H1 (cell line): ENCODE results near the gene RGMB. TPM values are rescaled to one million over a fixed set of nuclear protein-coding genes. Genes with fewer than 3 reads are reported as not detected.

Experiments
- CBX5 ChIP-seq: fragments of 300-800, 300-1000 bp; sonication (generic); IDR thresholded peaks from 2 replicates; pipeline ENCODE4 v1.7.1; 2016; ENCODE audit warnings: antibody characterized with exemption, low read length, low read depth
- SIX5 ChIP-seq: IDR thresholded peaks from 2 replicates; pipeline ENCODE4 v1.6.1; 2011; ENCODE audit warnings: mild to moderate bottlenecking, low read depth, low read length
- polyA plus RNA-seq, 7 experiments: library from polyadenylated mRNA; depleted of rRNA in 3 of 7; stranded (reverse) in 5 of 7; unstranded in 2 of 7; fragments of >200 nt in 5 of 7; fragments of 200-250 nt in 2 of 7; gene quantifications; 1 replicate in 5 of 7; 2 replicates in 1 of 7; 4 replicates in 1 of 7; pipeline versions ENCODE4 v1.2.1 to v1.2.3, GENCODE V29; 2011 to 2013; ENCODE audit warnings: missing spikeins in 2 of 7, mixed read lengths in 2 of 7
- total RNA-seq: library from RNA; stranded (reverse); fragmentation: NEBNext Ultra II Directional; extraction: Animal tissue kit (Norgen Biotek cat#: 25700); gene quantifications from 2 replicates; pipeline ENCODE4 v1.2.1, GENCODE V29; 2021

RGMB gene
- total and polyA plus RNA-seq, 2 of the 8 experiments (the other 6 are each of a cell fraction or from before 2014, with no cell fraction given) = 11.7 to 27.0 TPM

- TF ChIP-seq CBX5 (no peak), SIX5 (no peak)
These were observed 5.9 kb downstream of the RGMB start (continued) for GRCh38 chr5:98779264-98779877.
